Osteoblast (primary cell): ENCODE results near the gene FBXW12. TPM values are rescaled to one million over a fixed set of nuclear protein-coding genes. Genes with fewer than 3 reads are reported as not detected.
A peak's percentile ranks its signal among the peaks of the same experiment; 100 is the strongest.

Source experiments
- DNase-seq: peaks from one replicate; pipeline ENCODE4 v3.0.0; 2011; ENCODE audit warnings: low spot score, mixed read lengths; ENCODE audit not compliant: insufficient read length; ENCODE audit errors: missing footprints
- H2AFZ ChIP-seq: 2 replicates; pipeline ENCODE4 v1.6.0; 2011; ENCODE audit warnings: mild to moderate bottlenecking, low read length
- H3K27ac ChIP-seq: 2 replicates; pipeline ENCODE4 v1.5.1; 2011; ENCODE audit warnings: mild to moderate bottlenecking, low read depth, low read length, moderate library complexity
- H3K27me3 ChIP-seq: 2 replicates; pipeline ENCODE4 v1.6.0; 2012; ENCODE audit warnings: mild to moderate bottlenecking, control low read depth, inconsistent platforms, low read length, moderate library complexity; ENCODE audit not compliant: insufficient read depth
- H3K36me3 ChIP-seq: 2 replicates; pipeline ENCODE4 v1.5.1; 2011; ENCODE audit warnings: mild to moderate bottlenecking, low read length, control low read depth, moderate library complexity; ENCODE audit not compliant: insufficient read depth
- H3K4me1 ChIP-seq: 2 replicates; pipeline ENCODE4 v1.5.1; 2011; ENCODE audit warnings: mild to moderate bottlenecking, low read length, control low read depth, moderate library complexity; ENCODE audit not compliant: insufficient read depth
- H3K4me2 ChIP-seq: 2 replicates; pipeline ENCODE4 v1.6.0; 2011; ENCODE audit warnings: mild to moderate bottlenecking, low read length; ENCODE audit not compliant: insufficient read depth
- H3K4me3 ChIP-seq: fragments of 200-600 bp; sonication (generic); 3 replicates; pipeline ENCODE4 v1.5.1; 2012; ENCODE audit warnings: mild to moderate bottlenecking, low read length, inconsistent platforms; ENCODE audit not compliant: insufficient read depth
- H3K79me2 ChIP-seq: 2 replicates; pipeline ENCODE4 v1.6.0; 2012; ENCODE audit warnings: mild to moderate bottlenecking, low read length, control low read depth, inconsistent platforms; ENCODE audit not compliant: insufficient read depth
- H3K9me3 ChIP-seq: 2 replicates; pipeline ENCODE4 v1.5.1; 2011; ENCODE audit warnings: low read depth, low read length, control low read depth
- H4K20me1 ChIP-seq: 2 replicates; pipeline ENCODE4 v1.6.0; 2012; ENCODE audit warnings: mild to moderate bottlenecking, low read length, control low read depth; ENCODE audit not compliant: insufficient read depth
- total RNA-seq: library from RNA; depleted of rRNA; stranded (reverse); fragments of >200 nt; gene quantifications from 2 replicates; pipeline ENCODE4 v1.2.3, GENCODE V29; 2012
- TF ChIP-seq, protein P1 (sequence below): IDR thresholded peaks from 2 replicates; pipeline ENCODE4 v1.5.1; 2011; ENCODE audit warnings: mild to moderate bottlenecking, low read depth, low read length, moderate library complexity; ENCODE audit errors: extremely low read depth

FBXW12 gene
- total RNA-seq, 1 donor: not detected

DNA sequence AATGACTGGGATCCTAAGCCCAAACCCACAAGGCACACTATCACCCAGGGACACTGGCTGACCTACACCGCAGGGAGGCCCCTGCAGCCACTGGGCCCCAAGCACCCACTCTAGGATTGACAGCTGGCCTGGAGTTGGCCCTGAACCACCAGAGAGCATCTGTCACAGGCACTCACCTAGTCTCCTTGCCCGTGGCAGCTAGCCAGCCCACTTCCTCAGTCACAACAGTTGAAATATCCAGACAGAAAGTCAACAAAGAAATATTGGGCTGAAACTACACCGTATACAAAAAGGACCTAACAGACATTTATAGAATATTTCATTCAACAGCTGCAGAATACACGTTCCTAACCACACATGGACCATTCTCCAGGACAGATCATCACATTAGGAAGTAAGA, 33.4 kb upstream of the FBXW12 start:
- Histone ChIP-seq H3K79me2 (no peaks in the 10 kb centered on the region), H3K27me3 (peaks cover 16% of the 10 kb centered on the region), H3K4me1 (peaks cover 6% of the 10 kb centered on the region), H3K4me2 (no peak overlapping the region), H3K36me3 (no peaks in the 10 kb centered on the region), H2AFZ (no peak overlapping the region), H3K4me3 (no peak overlapping the region), H3K27ac (no peak overlapping the region), H4K20me1 (no peaks in the 10 kb centered on the region), H3K9me3 (no peaks in the 10 kb centered on the region)
- peak; percentile 3 for DNase-seq
- TF ChIP-seq, protein P1, sequence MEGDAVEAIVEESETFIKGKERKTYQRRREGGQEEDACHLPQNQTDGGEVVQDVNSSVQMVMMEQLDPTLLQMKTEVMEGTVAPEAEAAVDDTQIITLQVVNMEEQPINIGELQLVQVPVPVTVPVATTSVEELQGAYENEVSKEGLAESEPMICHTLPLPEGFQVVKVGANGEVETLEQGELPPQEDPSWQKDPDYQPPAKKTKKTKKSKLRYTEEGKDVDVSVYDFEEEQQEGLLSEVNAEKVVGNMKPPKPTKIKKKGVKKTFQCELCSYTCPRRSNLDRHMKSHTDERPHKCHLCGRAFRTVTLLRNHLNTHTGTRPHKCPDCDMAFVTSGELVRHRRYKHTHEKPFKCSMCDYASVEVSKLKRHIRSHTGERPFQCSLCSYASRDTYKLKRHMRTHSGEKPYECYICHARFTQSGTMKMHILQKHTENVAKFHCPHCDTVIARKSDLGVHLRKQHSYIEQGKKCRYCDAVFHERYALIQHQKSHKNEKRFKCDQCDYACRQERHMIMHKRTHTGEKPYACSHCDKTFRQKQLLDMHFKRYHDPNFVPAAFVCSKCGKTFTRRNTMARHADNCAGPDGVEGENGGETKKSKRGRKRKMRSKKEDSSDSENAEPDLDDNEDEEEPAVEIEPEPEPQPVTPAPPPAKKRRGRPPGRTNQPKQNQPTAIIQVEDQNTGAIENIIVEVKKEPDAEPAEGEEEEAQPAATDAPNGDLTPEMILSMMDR: no peak

DNA sequence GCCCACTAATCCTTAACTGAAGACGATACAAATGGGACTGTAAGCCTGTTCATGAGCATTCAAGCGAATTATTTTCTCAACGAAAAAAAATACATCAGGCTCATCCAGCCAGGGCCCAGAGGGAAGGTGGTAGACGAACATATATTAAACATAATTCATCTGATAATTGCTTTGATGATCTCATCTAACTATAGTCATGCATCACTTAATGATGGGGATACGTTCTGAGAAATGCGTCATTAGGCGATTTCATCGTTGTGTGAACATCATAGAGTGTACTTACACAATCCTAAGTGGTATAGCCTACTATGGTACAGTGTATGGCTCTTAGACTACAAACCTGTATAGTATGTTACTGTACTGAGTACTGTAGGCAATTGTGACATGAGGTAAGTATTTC, 28.6 kb upstream of the FBXW12 start:
- H3K27ac ChIP-seq: no peak overlapping the region
- no peaks in the 10 kb centered on the region for H3K4me1 ChIP-seq
- H4K20me1 ChIP-seq: no peaks in the 10 kb centered on the region
- no peak overlapping the region for H3K4me3 ChIP-seq
- no peak overlapping the region for H3K4me2 ChIP-seq
- H3K79me2 ChIP-seq: no peaks in the 10 kb centered on the region
- TF ChIP-seq, protein P1: no peak
- no peaks in the 10 kb centered on the region for H3K9me3 ChIP-seq
- H3K36me3 ChIP-seq: no peaks in the 10 kb centered on the region
- DNase-seq: no peak
- H3K27me3 ChIP-seq: peaks cover 8% of the 10 kb centered on the region
- H2AFZ ChIP-seq: no peak overlapping the region

DNA sequence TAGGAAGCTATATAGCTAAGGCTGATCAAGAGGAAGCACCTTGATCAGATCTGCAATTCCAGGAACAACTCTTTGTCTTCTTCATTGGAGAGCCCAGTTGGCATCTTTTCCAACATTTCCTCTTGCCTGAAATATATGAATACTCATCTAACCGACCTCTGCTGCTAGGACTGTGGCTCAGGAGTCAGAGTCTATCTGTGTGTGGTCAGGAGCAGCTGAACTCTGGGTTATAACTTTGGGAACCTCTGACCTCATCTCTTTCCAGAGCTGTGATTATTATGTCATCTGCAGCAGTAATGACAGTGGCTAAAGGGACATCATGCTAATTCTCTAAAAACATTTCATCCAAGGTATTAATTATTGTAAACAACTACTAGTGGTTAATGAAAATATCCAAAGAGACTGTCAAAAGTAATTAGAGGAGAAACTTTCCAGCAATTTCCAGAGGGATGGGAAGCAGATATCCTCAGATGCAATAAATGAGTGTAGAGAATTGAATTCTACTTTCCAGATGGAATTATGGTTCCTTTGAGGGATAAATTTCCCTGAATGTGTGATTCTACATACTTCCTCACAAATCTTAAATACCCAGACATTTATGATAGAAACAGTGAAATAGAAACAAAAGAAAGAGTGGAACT, 27.0 kb upstream of the FBXW12 start:
- Histone ChIP-seq H3K79me2 (no peaks in the 10 kb centered on the region), H3K4me2 (no peak overlapping the region), H3K27me3 (peaks cover 12% of the 10 kb centered on the region), H3K4me3 (no peak overlapping the region), H4K20me1 (no peaks in the 10 kb centered on the region), H3K4me1 (no peaks in the 10 kb centered on the region), H2AFZ (no peak overlapping the region), H3K9me3 (no peaks in the 10 kb centered on the region), H3K36me3 (no peaks in the 10 kb centered on the region), H3K27ac (no peak overlapping the region)
- no peak for DNase-seq
- TF ChIP-seq, protein P1: no peak

DNA sequence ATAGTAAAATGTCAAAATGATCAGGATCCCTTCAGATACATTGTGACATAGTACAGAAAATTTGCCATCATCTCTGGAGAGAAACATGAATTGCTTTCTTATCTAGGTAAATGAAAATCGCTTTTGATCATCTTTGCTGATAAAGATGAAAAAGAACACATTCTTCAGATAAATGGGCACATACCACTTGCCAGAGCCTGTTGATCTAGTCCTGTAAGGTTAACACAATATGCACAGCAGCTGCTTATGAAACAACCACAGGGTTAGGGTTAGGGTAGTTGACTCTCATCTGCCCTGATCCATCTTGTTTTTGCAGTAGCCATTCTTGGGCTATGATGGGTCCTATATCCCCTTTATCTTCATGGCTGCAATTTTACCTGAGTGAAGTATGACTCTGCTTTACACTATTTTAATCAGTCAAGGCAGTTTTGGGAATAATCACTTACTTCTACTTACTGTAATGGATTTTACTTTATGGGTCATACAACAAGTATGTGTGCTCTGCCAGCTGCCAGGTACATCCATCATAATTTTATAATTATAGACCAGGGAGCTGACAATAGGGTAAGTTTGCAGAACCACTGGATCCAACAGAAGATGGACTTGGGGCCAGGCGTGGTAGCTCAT, 26.0 kb upstream of the FBXW12 start:
- peaks cover 15% of the 10 kb centered on the region for H3K27me3 ChIP-seq
- H3K36me3 ChIP-seq: no peaks in the 10 kb centered on the region
- no peak overlapping the region for H3K4me3 ChIP-seq
- no peak overlapping the region for H3K27ac ChIP-seq
- H3K4me2 ChIP-seq: no peak overlapping the region
- H3K4me1 ChIP-seq: no peaks in the 10 kb centered on the region
- H4K20me1 ChIP-seq: no peaks in the 10 kb centered on the region
- H3K79me2 ChIP-seq: no peaks in the 10 kb centered on the region
- no peak for DNase-seq
- TF ChIP-seq, protein P1: no peak
- H3K9me3 ChIP-seq: no peaks in the 10 kb centered on the region
- no peak overlapping the region for H2AFZ ChIP-seq
